A549 (cell line): ENCODE measurements around the gene CHMP6. TPM values are rescaled to one million over a fixed set of nuclear protein-coding genes. Genes with fewer than 3 reads are reported as not detected.

Experiments used
- ATAC-seq, 2 experiments: fragments of 200-7000 bp in 1 of 2; fragments of >200 bp in 1 of 2; cut with Nextera tagmentation in 1 of 2; cut with Tn5 transposase in 1 of 2; 3 replicates each; pipeline versions ENCODE4 v1.8.0 to v1.9.1; 2018 to 2020; ENCODE audit warnings: mild to moderate bottlenecking in 1 of 2, moderate library complexity in 1 of 2
- CTCF ChIA-PET: fragments of 300-600 bp; sonication (Branson Sonifier 250); formaldehyde crosslinking; extraction: SDS; loops from one replicate; lab custom pipeline; 2021; ENCODE audit warnings: antibody characterized with exemption, inconsistent platforms; lab: Yijun Ruan, JAX
- POLR2A ChIA-PET: fragments of 350-600 bp; formaldehyde crosslinking; extraction: SDS; loops from one replicate; lab custom pipeline; 2021; ENCODE audit warnings: antibody characterized with exemption, inconsistent platforms; lab: Yijun Ruan, JAX
- DNase-seq, 2 experiments: peaks; one replicate each; pipeline versions ENCODE4 v3.0.0 to v3.0.0-alpha.2; 2011 to 2016; ENCODE audit warnings: low read depth in 1 of 2, low spot score in 1 of 2
- FAIRE-seq: peaks from 2 replicates; lab custom pipeline; 2011; peaks lifted over from hg19 to GRCh38; lab: Jason Lieb, UNC
- H3K27ac ChIP-seq, 2 experiments: fragments of >200 bp; sonication (Bioruptor Twin); formaldehyde crosslinking; 3 replicates each; pipeline ENCODE4 v1.5.1; 2016 to 2017
- H3K4me1 ChIP-seq: fragments of >200 bp; sonication (Bioruptor Twin); formaldehyde crosslinking; 3 replicates; pipeline ENCODE4 v1.6.1; 2016
- H3K4me2 ChIP-seq: fragments of >200 bp; sonication (Bioruptor Twin); formaldehyde crosslinking; 3 replicates; pipeline ENCODE4 v1.6.1; 2016
- H3K4me3 ChIP-seq: fragments of >200 bp; sonication (Bioruptor Twin); formaldehyde crosslinking; 3 replicates; pipeline ENCODE4 v1.5.1; 2016
- H3K9me3 ChIP-seq: fragments of >200 bp; sonication (Bioruptor Twin); formaldehyde crosslinking; 3 replicates; pipeline ENCODE4 v1.6.1; 2016
- EP300 ChIP-seq, 2 experiments: fragments of >200 bp; sonication (Bioruptor Twin); formaldehyde crosslinking; IDR thresholded peaks; 2 replicates in 1 of 2; 3 replicates in 1 of 2; pipeline ENCODE4 v1.6.1; 2016 to 2017
- FOSB ChIP-seq: fragments of 250-450 bp; sonication (Bioruptor Pico); IDR thresholded peaks from 2 replicates; pipeline ENCODE4 v1.5.0; 2020; ENCODE audit warnings: mild to moderate bottlenecking, moderate library complexity
- FOSL2 ChIP-seq, 2 experiments: fragments of 450-650 bp in 1 of 2; fragments of >200 bp in 1 of 2; sonication (Bioruptor Twin) in 1 of 2; formaldehyde crosslinking; IDR thresholded peaks; 2 replicates each; pipeline versions ENCODE4 v1.5.0 to v1.6.1; 2016 to 2020; ENCODE audit warnings: mild to moderate bottlenecking in 1 of 2, moderate library complexity in 1 of 2
- HDAC2 ChIP-seq: fragments of 200-600 bp; sonication (generic); IDR thresholded peaks from 2 replicates; pipeline ENCODE4 v1.6.1; 2016
- HOXB5 ChIP-seq: fragments of 250-450 bp; sonication (Bioruptor Pico); IDR thresholded peaks from 2 replicates; pipeline ENCODE4 v1.5.0; 2020; ENCODE audit warnings: mild to moderate bottlenecking, moderate library complexity
- JUN ChIP-seq, 2 experiments: fragments of >200 bp; sonication (Bioruptor Twin); formaldehyde crosslinking; IDR thresholded peaks; 2 replicates in 1 of 2; 3 replicates in 1 of 2; pipeline ENCODE4 v1.6.1; 2016 to 2017
- KDM5A ChIP-seq: fragments of 200-600 bp; sonication (generic); IDR thresholded peaks from 2 replicates; pipeline ENCODE4 v1.6.1; 2016; ENCODE audit warnings: antibody characterized with exemption, mild to moderate bottlenecking
- MAFK ChIP-seq: fragments of 450-650 bp; IDR thresholded peaks from 2 replicates; pipeline ENCODE4 v1.6.1; 2014; ENCODE audit not compliant: partially characterized antibody
- MAZ ChIP-seq: fragments of 150-350 bp; IDR thresholded peaks from 2 replicates; pipeline ENCODE4 v1.6.1; 2014; ENCODE audit warnings: antibody characterized with exemption, low read depth, low read length, borderline replicate concordance
- MYC ChIP-seq: IDR thresholded peaks from 2 replicates; pipeline ENCODE4 v1.6.1; 2012; ENCODE audit warnings: mild to moderate bottlenecking, inconsistent platforms, low read length, improper control_type of control experiment, borderline replicate concordance
- NPAS2 ChIP-seq: fragments of 250-450 bp; sonication (Bioruptor Pico); IDR thresholded peaks from 2 replicates; pipeline ENCODE4 v1.8.0; 2022; ENCODE audit warnings: mild to moderate bottlenecking, moderate library complexity, borderline replicate concordance
- PHF8 ChIP-seq: fragments of 200-600 bp; sonication (generic); IDR thresholded peaks from 2 replicates; pipeline ENCODE4 v1.6.1; 2016; ENCODE audit warnings: low read depth, mild to moderate bottlenecking, antibody characterized with exemption, moderate library complexity, borderline replicate concordance
- RAD21 ChIP-seq, 2 experiments: fragments of >200 bp in 1 of 2; sonication (Bioruptor Twin) in 1 of 2; formaldehyde crosslinking in 1 of 2; IDR thresholded peaks in 1 of 2; conservative IDR thresholded peaks in 1 of 2; 2 replicates in 1 of 2; 3 replicates in 1 of 2; pipeline ENCODE4 v1.6.1; 2012 to 2018; ENCODE audit warnings: inconsistent platforms in 1 of 2
- RARB ChIP-seq: fragments of 250-450 bp; sonication (Bioruptor Pico); IDR thresholded peaks from 2 replicates; pipeline ENCODE4 v1.8.0; 2021; ENCODE audit warnings: mild to moderate bottlenecking, moderate library complexity
- RCOR1 ChIP-seq: fragments of 150-350 bp; IDR thresholded peaks from 2 replicates; pipeline ENCODE4 v1.6.1; 2014; ENCODE audit warnings: antibody characterized with exemption, low read length, low read depth
- REST ChIP-seq: fragments of 200-600 bp; sonication (generic); IDR thresholded peaks from 2 replicates; pipeline ENCODE4 v1.6.1; 2016; ENCODE audit warnings: antibody characterized with exemption, mild to moderate bottlenecking, moderate library complexity
- RFX5 ChIP-seq: fragments of 450-650 bp; IDR thresholded peaks from 2 replicates; pipeline ENCODE4 v1.7.1; 2014; ENCODE audit warnings: antibody characterized with exemption, mild to moderate bottlenecking, moderate library complexity
- RNF2 ChIP-seq: fragments of 200-600 bp; sonication (generic); IDR thresholded peaks from 2 replicates; pipeline ENCODE4 v1.6.1; 2016; ENCODE audit warnings: low read depth, mild to moderate bottlenecking, antibody characterized with exemption, moderate library complexity, borderline replicate concordance
- SREBF2 ChIP-seq: fragments of 450-650 bp; IDR thresholded peaks from 2 replicates; pipeline ENCODE4 v1.6.1; 2014; ENCODE audit warnings: mild to moderate bottlenecking, moderate library complexity
- ZC3H11A ChIP-seq: fragments of 450-650 bp; IDR thresholded peaks from 2 replicates; pipeline ENCODE4 v1.6.1; 2014; ENCODE audit warnings: antibody characterized with exemption, mild to moderate bottlenecking
- WGBS: methylation state at CpG from one replicate; pipeline ENCODE4 v1.1.6; 2017; ENCODE audit errors: missing lambda C conversion rate; 5-methylcytosine and 5-hydroxymethylcytosine counted together
- polyA plus RNA-seq, 4 experiments: library from polyadenylated mRNA; depleted of rRNA in 3 of 4; stranded (reverse); fragments of >200 nt; fragmentation: RNase III in 1 of 4; extraction: RNeasy Plus Mini Kit Qiagen cat#74134 plus additional on column Dnase treatment in 1 of 4; gene quantifications; 2 replicates in 3 of 4; 3 replicates in 1 of 4; pipeline ENCODE4 v1.2.3, GENCODE V29; 2011 to 2017
- TF ChIP-seq, protein P1 (sequence below): IDR thresholded peaks from 2 replicates; pipeline ENCODE4 v1.6.1; 2012
- TF ChIP-seq, protein P2 (sequence below): fragments of 250-450 bp; sonication (Bioruptor Pico); IDR thresholded peaks from 2 replicates; pipeline ENCODE4 v1.5.0; 2020; ENCODE audit warnings: low read depth, mild to moderate bottlenecking, moderate library complexity
- TF ChIP-seq, protein P3 (sequence below): fragments of >200 bp; sonication (Bioruptor Twin); formaldehyde crosslinking; IDR thresholded peaks from 2 replicates; pipeline ENCODE4 v1.6.1; 2016
- TF ChIP-seq, protein P4 (sequence below): IDR thresholded peaks from 2 replicates; pipeline ENCODE4 v1.6.1; 2012; ENCODE audit warnings: low read depth, borderline replicate concordance

CHMP6 gene
- polyA plus RNA-seq, 2 of the 4 experiments (the other 2 are of a cell fraction), result 28.9 to 30.8 TPM

DNA sequence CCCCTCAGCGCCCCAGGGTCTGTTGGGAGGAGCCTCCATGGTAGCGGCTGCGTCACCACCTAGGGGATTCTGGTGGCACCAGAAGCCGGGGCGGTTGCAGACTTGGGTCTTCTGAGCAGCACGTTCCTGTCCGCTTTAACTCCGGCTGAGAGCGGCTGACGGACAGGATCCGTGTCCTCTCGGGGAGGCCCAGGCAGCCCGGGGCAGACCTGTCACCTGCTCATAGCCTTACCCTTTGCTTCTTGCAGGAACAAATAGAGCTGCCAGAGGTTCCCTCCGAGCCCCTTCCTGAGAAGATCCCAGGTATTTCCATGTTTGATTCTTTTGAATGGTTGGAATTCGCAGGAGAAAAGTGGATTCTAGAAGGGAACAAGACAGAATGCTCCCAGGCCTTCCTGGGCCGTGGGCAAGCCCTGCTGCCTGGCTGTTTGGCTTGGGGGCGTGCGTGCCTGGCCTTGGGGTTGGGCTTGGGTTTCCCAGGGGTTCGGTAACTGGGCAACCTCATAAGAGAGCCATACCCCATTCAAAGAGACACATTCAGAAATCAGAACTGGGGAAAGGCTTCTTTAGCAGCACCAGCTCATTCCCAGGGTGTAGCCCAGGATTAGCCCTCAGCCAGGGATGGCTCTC, 6.6 kb downstream of the CHMP6 start:
- Histone ChIP-seq H3K4me3 (no peak overlapping the region), H3K4me1 (peaks cover 12% of the 10 kb centered on the region), H3K9me3 (no peaks in the 10 kb centered on the region), H3K4me2 (no peak overlapping the region), H3K27ac (no peak overlapping the region)
- POLR2A ChIA-PET, result no interaction called here
- ATAC-seq, result no peak
- no peak for FAIRE-seq
- no peak for DNase-seq
- TF ChIP-seq HDAC2 (no peak), RAD21 (conservative IDR thresholded peaks at IDR 0.05 in 1 of 2, IDR thresholded peaks at IDR 0.05 in 1 of 2) (no peak), RARB (no peak), RFX5 (no peak), JUN (IDR thresholded peaks at IDR 0.05) (no peak), KDM5A (no peak), FOSL2 (IDR thresholded peaks at IDR 0.05) (no peak), FOSL2 (CRISPR knock-in tag; IDR thresholded peaks at IDR 0.05) (no peak), HOXB5 (CRISPR knock-in tag) (no peak), MAZ (no peak), PHF8 (no peak), FOSB (CRISPR knock-in tag) (no peak), NPAS2 (no peak), RCOR1 (no peak), RNF2 (no peak), EP300 (IDR thresholded peaks at IDR 0.05) (no peak)
- TF ChIP-seq, protein P1, sequence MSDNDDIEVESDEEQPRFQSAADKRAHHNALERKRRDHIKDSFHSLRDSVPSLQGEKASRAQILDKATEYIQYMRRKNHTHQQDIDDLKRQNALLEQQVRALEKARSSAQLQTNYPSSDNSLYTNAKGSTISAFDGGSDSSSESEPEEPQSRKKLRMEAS, result no peak
- TF ChIP-seq, protein P2, sequence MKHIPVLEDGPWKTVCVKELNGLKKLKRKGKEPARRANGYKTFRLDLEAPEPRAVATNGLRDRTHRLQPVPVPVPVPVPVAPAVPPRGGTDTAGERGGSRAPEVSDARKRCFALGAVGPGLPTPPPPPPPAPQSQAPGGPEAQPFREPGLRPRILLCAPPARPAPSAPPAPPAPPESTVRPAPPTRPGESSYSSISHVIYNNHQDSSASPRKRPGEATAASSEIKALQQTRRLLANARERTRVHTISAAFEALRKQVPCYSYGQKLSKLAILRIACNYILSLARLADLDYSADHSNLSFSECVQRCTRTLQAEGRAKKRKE (CRISPR knock-in tag), result no peak
- TF ChIP-seq, protein P3, sequence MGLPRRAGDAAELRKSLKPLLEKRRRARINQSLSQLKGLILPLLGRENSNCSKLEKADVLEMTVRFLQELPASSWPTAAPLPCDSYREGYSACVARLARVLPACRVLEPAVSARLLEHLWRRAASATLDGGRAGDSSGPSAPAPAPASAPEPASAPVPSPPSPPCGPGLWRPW, result no peak
- TF ChIP-seq, protein P4, sequence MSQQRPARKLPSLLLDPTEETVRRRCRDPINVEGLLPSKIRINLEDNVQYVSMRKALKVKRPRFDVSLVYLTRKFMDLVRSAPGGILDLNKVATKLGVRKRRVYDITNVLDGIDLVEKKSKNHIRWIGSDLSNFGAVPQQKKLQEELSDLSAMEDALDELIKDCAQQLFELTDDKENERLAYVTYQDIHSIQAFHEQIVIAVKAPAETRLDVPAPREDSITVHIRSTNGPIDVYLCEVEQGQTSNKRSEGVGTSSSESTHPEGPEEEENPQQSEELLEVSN, result no peak
- 88% methylated on average over 19 of the region's 19 CpGs for WGBS
- CTCF ChIA-PET, result interaction anchor here (1.1 to 9.1 kb wide), 4 partner anchors 9 to 25 kb away, joined by 3 to 56 read pairs (median 4); no protein-coding TSS in a partner anchor

DNA sequence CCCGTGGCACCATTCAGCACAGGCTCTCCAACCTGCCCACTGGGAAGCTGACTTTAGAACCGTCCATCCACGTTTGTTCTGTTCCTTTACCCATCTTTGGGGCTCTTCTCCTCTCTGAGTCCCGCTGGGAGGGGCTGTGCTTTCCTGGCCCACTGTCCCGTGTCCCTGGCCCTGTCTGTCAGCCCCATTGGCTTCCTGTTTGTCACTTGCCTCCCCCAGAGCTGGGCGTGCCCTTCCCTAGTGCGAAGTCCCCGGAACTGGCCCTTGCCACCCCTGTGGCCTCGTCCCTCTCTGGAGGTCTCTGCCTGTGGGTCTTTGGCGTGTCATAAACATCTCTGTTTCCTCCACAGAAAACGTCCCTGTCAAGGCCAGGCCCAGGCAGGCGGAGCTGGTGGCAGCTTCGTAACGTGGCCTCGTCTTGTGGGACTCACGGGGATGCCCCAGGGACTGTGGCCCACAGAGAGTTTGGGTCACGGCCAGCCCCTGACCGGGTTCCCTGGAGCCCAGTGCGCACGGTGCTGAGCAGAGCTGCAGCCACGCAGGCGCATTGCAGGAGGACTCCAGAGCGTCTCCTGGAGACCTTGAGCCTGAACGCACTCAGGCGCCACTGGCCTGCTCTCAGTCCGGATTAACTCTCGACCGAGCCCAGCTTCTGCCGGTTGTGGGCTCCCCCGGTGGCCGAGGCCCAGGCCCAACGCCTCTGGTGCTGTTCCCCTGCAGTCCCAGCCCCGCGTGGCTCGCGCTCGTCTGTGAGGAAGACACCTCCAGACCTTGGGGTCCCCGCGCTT, 7.3 kb downstream of the CHMP6 start:
- POLR2A ChIA-PET, result no interaction called here

More for the DNA sequence above, 7.3 kb downstream of the CHMP6 start:
- Histone ChIP-seq H3K27ac (no peak overlapping the region), H3K4me1 (peaks cover 13% of the 10 kb centered on the region), H3K4me2 (no peak overlapping the region), H3K4me3 (no peak overlapping the region), H3K9me3 (no peaks in the 10 kb centered on the region)
- no peak for ATAC-seq
- FAIRE-seq, result no peak
- TF ChIP-seq RARB (no peak), SREBF2 (no peak), REST (no peak), RFX5 (no peak), ZC3H11A (no peak), MYC (no peak), PHF8 (no peak), MAFK (no peak)
- no peak for DNase-seq
- CTCF ChIA-PET, result interaction anchor here (0.9 to 9.1 kb wide), 6 partner anchors 8 to 572 kb away, joined by 3 to 56 read pairs (median 4); no protein-coding TSS in a partner anchor
- WGBS, result 90% methylated on average over 37 of the region's 39 CpGs
